ENCODE results near the gene OTUD6A. TPM values are rescaled to one million over a fixed set of nuclear protein-coding genes. Genes with fewer than 3 reads are reported as not detected.

Gene OTUD6A
- total RNA-seq, 1 donor from 2014 or later: not detected

GRCh38 chrX:70039758-70040157 lies 22.5 kb upstream of the OTUD6A start:
- no peak for DNase-seq
- Histone ChIP-seq H3K36me3 (no peaks in the 10 kb centered on the region), H3K4me3 (no peak overlapping the region), H3K27ac (no peak overlapping the region), H3K27me3 (ENCODE audit: low read depth) (no peaks in the 10 kb centered on the region), H3K9me3 (no peaks in the 10 kb centered on the region), H3K4me1 (no peaks in the 10 kb centered on the region)
- no peak for TF ChIP-seq CTCF (IDR thresholded peaks at IDR 0.05)
- intact Hi-C loops (cut with DNase I): no loop called here
- ATAC-seq: peak in 1 of 2 donors; percentile 28

- no peak for TF ChIP-seq CTCF (IDR thresholded peaks at IDR 0.05)
- no peak overlapping the region for H3K4me3 ChIP-seq
- no peaks in the 10 kb centered on the region for H3K36me3 ChIP-seq
- no peaks in the 10 kb centered on the region for H3K4me1 ChIP-seq
- no peak overlapping the region for H3K27ac ChIP-seq
- DNase-seq: no peak
- intact Hi-C loops (cut with DNase I): no loop called here
- no peaks in the 10 kb centered on the region for H3K27me3 ChIP-seq (ENCODE audit: low read depth)
- ATAC-seq: no peak
- H3K9me3 ChIP-seq: no peaks in the 10 kb centered on the region
These were observed 20.3 kb upstream of the OTUD6A start for GRCh38 chrX:70041993-70042392.

GRCh38 chrX:70042399-70043371 lies 19.6 kb upstream of the OTUD6A start:
- no peaks in the 10 kb centered on the region for H3K4me1 ChIP-seq
- H3K27ac ChIP-seq: no peak overlapping the region
- no peaks in the 10 kb centered on the region for H3K36me3 ChIP-seq
- no peaks in the 10 kb centered on the region for H3K9me3 ChIP-seq
- ATAC-seq (no peak), DNase-seq (no peak)
- TF ChIP-seq CTCF (IDR thresholded peaks at IDR 0.05): no peak
- H3K4me3 ChIP-seq: no peak overlapping the region
- H3K27me3 ChIP-seq (ENCODE audit: low read depth): no peaks in the 10 kb centered on the region
- intact Hi-C loops (cut with DNase I): no loop called here

- intact Hi-C loops (cut with DNase I): no loop called here
- Histone ChIP-seq H3K4me1 (no peaks in the 10 kb centered on the region), H3K36me3 (no peaks in the 10 kb centered on the region), H3K27me3 (ENCODE audit: low read depth) (no peaks in the 10 kb centered on the region), H3K4me3 (no peak overlapping the region), H3K27ac (no peak overlapping the region), H3K9me3 (no peaks in the 10 kb centered on the region)
- DNase-seq (no peak), ATAC-seq (no peak)
- TF ChIP-seq CTCF (IDR thresholded peaks at IDR 0.05): no peak
These were observed 18.6 kb upstream of the OTUD6A start for GRCh38 chrX:70043685-70044084.

- intact Hi-C loops (cut with DNase I): no loop called here
- TF ChIP-seq CTCF (IDR thresholded peaks at IDR 0.05): no peak
These were observed 17.6 kb upstream of the OTUD6A start for GRCh38 chrX:70044541-70045245.

More at GRCh38 chrX:70044541-70045245, 17.6 kb upstream of the OTUD6A start:
- H3K36me3 ChIP-seq: no peaks in the 10 kb centered on the region
- no peak overlapping the region for H3K27ac ChIP-seq
- H3K9me3 ChIP-seq: no peaks in the 10 kb centered on the region
- DNase-seq (no peak), ATAC-seq (no peak)
- H3K4me1 ChIP-seq: no peaks in the 10 kb centered on the region
- H3K27me3 ChIP-seq (ENCODE audit: low read depth): no peaks in the 10 kb centered on the region
- H3K4me3 ChIP-seq: no peak overlapping the region
